Activated CD4-positive, alpha-beta T cell treated with anti-CD3 and anti-CD28 coated beads for 4 hours (primary cell): ENCODE measurements around the gene PAX6.

ENCODE experiments used
- DNase-seq, 2 donors: peaks; one replicate each; pipeline ENCODE4 v3.0.0-alpha.2; 2020

PAX6 gene

GRCh38 chr11:31810779-31811647 lies at the start of gene PAX6:
TSS of gene PAX6 (minus strand) at chr11:31811322. CDS start at chr11:31806411, 4,911 bp downstream.
- no peak for DNase-seq

- no peak for DNase-seq
These were observed 49.3 kb upstream of the PAX6 start for GRCh38 chr11:31860391-31860790.

- DNase-seq = no peak
These were observed 45.1 kb upstream of the PAX6 start for GRCh38 chr11:31856248-31856647.

- no peak for DNase-seq
These were observed 44.3 kb upstream of the PAX6 start for GRCh38 chr11:31855466-31855865.

- no peak for DNase-seq
These were observed 39.2 kb upstream of the PAX6 start for GRCh38 chr11:31850365-31850764.

- no peak for DNase-seq
These were observed 36.6 kb upstream of the PAX6 start for GRCh38 chr11:31847761-31848160.

GRCh38 chr11:31845331-31845730 lies 34.2 kb upstream of the PAX6 start:
- no peak for DNase-seq

- no peak for DNase-seq
These were observed 33.2 kb upstream of the PAX6 start for GRCh38 chr11:31844351-31844750.

GRCh38 chr11:31841435-31841834 lies 30.3 kb upstream of the PAX6 start:
- DNase-seq = no peak

GRCh38 chr11:31834237-31834636 lies 23.1 kb upstream of the PAX6 start:
- no peak for DNase-seq

- no peak for DNase-seq
These were observed 19.3 kb upstream of the PAX6 start for GRCh38 chr11:31830406-31830805.

- DNase-seq = no peak
These were observed 17.1 kb upstream of the PAX6 start for GRCh38 chr11:31828217-31828616.

GRCh38 chr11:31827455-31828206 lies 16.5 kb upstream of the PAX6 start:
- DNase-seq = no peak

- DNase-seq = no peak
These were observed 15.7 kb upstream of the PAX6 start for GRCh38 chr11:31826536-31827438.

GRCh38 chr11:31825838-31826484 lies 14.8 kb upstream of the PAX6 start:
- DNase-seq = no peak

- no peak for DNase-seq
These were observed 14.0 kb upstream of the PAX6 start for GRCh38 chr11:31824879-31825837.

- DNase-seq = no peak
These were observed 13.3 kb upstream of the PAX6 start for GRCh38 chr11:31824332-31824878.

- no peak for DNase-seq
These were observed 12.7 kb upstream of the PAX6 start for GRCh38 chr11:31823644-31824331.

GRCh38 chr11:31822927-31823643 lies 12.0 kb upstream of the PAX6 start:
- DNase-seq = no peak
